CD4-positive, alpha-beta T cell treated with Interleukin-2 at 100 ng/mL for 4 hours (primary cell): ENCODE data around the gene CHST8.
"Not testable (repeated sequence)": the region's sequence is repeated elsewhere in the genome, so short reads cannot be mapped to it uniquely, and the experiment has no call there.

Experiments used
- DNase-seq: peaks from one replicate; pipeline ENCODE4 v3.0.0-alpha.2; 2020; ENCODE audit warnings: low spot score

Gene CHST8

DNA sequence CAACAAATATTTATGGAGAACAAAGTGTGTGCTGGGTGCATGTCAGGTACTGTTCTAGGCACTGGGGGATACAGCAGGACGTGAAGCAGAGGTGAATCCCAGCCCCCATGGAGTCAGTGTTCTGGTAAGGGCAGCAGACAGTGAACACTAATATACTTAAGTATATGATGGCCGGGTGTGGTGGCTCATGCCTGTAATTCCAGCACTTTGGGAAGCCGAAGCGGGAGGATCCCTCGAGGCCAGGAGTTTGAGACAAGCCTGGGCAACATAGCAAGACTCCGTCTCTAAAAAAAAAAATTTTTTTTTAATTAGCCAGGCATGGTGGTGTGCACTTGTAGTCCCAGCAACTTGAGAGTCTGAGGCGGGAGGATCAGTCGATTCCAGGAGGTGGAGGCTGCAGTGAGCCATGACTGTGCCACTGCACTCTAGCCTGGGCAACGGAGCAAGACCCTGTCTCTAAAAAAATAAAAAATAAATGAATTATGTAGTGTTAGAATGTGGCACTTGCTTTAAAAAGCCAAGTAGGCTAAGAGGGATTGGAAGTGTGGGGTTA lies 22.6 kb downstream of the CHST8 start:
- DNase-seq, result no peak

DNA sequence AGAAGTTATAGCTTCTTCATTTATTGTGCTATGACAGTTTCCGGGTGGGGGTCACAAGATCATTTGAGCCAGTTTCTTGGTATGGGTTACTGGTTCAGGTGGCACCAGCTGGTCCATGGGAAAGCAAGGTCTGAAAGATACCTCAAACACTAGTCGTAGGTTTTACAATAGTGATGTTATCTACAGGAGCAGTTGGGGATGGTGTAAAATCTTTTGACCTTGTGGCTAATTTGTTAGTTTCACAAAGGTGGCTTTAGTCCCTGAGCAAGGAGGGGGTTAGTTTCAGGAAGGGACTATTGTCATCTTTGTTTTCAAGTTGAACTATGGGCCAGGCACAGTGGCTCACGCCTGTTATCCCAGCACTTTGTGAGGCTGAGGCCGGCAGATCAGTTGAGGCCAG lies 24.6 kb downstream of the CHST8 start:
- no peak for DNase-seq

DNA sequence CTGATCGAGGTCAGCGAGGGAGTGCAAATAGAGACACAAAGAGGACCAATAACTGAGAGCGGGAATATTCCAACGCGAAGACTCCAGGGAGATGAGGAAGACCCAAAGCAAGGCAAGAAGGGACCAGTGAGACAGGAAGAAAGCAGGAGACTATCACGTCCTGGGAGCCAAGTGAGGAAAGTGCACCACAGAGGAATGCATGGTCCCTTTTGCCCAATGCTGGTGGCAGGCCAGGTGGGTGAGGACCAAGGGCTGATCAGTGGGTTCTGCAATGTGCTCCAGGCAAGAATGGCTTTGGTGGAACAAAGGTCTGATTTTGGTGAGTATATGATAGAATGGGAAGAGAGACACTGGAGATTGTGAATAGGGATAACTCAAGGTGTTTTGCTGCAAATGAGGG lies 25.4 kb downstream of the CHST8 start:
- DNase-seq, result no peak

DNA sequence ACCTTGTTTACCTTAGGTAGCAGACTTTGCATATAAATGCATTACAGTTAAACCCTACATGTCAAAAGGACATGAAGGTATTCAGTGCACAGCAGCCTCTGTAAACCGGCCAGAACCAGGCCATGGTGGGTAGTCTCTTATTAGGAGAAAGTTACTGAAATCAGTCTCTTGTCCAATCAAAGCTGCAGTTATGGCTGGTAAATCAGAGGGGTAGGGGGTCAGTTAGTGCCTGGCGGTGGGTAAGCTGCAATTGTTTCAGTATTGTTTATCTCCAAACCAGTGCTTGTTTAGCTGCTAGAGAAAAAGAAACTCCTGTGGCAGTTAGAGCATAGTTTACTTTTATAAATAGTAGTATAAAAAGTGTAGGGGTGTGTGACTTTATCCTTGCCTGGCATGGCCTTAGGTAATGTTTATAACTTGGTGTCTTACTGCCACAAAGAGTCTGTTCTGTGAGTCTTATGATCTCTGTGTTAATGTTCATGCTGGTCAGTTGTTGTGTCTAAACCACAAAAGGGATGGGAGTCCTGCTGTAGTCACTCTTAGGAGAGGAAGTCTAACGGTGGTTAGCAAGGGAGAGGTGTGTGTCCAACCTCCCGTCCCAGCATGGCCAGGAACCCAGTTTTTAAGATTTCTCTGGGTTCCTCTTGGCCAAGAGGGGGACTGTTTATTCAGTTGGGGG lies 28.0 kb downstream of the CHST8 start:
- DNase-seq, result no peak

GRCh38 chr19:33653684-33654083 lies 31.9 kb downstream of the CHST8 start:
- DNase-seq, result no peak

DNA sequence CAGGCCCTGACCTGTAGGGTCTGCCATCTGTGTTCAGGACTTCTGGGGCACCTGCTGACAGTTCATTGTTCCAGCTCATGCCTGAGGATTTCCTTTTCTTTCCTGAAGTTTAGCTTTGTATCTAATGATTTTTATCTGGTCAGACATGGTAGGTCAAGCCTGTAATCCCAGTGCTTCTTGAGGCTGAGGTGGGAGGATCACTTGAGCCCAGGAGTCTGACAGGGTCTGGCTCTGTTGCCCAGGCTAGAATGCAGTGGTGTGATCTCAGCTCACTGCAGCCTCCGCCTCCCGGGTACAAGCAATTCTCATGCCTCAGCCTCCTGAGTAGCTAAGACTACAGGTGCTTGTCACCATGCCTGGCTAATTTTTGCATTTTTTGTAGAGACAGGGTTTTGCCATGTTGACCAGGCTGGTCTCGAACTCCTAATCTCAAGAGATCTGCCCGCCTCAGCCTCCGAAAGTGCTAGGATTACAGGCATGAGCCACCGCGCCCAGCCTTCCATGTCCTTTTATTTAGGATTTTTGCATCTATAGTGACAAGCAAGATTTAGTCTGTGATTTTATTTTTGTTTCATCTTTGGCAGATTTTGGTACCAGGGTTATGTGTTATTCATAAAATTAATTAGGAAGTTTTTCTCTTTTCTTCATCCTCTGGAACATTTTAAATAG lies 33.2 kb downstream of the CHST8 start:
- DNase-seq, result no peak

DNA sequence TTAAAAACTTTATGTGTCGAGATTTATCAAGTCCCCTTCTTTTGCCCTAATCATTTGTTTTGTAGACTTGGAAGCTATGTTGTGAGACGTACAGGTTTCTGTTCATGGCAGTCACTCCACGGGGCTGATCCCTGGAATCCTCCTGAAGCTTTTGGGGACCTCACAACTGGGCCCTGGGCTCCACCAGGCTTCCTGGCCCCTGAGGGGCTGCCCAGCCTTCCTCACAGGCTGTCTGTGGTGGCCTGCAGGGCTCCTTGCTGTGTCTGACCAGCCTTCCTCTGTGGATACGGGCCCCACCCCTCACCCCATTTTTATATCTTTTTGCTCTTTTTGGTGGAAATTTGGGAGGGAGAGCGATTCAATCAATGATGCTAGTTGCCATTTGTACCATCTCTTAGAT lies 38.1 kb downstream of the CHST8 start:
- no peak for DNase-seq

- no peak for DNase-seq
Measured at GRCh38 chr19:33660410-33661124, 38.8 kb downstream of the CHST8 start.

- no peak for DNase-seq
Measured at GRCh38 chr19:33661336-33661735, 39.6 kb downstream of the CHST8 start.

DNA sequence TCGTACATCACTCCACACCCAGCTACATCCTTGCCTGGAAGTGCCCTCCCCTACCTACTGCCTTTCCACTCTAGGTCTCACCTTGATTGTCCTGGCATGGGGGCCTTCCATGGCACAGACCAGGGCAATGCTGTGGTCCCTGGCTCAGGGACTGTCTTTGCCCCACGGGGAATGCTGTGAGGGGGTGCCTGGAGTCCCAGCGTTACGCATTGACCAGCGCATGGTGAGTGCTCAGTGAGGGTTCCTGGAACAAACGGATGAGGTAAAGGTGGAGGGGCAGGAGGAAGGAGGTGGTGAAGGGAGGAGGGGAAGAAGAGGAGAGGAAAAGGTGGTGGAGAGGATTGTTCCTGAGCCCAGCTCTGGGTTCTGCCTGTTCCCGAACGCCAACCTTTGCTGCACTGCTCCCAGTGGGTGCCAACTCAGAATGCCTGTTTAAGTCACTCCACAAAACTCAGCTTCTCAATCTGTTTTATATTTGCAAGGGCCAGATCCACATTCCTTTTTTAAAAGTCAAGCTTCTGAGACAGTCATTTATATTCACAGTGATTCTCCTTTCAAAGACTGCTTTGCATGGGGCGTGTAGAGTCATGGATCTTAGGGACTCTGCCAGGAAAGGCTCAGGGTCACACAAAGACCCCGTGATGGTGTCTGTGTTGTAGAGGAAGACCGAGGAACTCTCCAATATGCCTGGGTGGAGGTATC lies 40.8 kb downstream of the CHST8 start:
- DNase-seq, result no peak

- DNase-seq, result not testable (repeated sequence)
Measured at GRCh38 chr19:33663316-33663715, 41.6 kb downstream of the CHST8 start.

DNA sequence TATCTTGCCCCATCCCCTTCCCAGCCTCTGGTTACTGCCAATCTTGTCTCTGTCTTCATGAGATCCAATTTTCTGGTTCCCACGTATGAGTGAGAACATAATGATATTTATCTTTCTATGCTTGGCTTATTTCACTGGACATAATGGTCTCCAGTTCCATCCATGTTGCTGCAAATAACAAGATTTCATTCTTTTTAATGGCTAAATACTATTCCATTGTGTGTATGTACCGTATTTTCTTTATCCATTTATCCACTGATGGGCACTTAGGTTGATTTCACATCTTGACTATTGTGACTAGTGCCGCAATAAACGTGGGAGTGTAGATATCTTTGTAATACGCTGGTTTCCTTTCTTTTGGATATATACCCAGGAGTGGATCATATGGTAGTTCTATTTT lies 43.0 kb downstream of the CHST8 start:
- DNase-seq, result no peak

DNA sequence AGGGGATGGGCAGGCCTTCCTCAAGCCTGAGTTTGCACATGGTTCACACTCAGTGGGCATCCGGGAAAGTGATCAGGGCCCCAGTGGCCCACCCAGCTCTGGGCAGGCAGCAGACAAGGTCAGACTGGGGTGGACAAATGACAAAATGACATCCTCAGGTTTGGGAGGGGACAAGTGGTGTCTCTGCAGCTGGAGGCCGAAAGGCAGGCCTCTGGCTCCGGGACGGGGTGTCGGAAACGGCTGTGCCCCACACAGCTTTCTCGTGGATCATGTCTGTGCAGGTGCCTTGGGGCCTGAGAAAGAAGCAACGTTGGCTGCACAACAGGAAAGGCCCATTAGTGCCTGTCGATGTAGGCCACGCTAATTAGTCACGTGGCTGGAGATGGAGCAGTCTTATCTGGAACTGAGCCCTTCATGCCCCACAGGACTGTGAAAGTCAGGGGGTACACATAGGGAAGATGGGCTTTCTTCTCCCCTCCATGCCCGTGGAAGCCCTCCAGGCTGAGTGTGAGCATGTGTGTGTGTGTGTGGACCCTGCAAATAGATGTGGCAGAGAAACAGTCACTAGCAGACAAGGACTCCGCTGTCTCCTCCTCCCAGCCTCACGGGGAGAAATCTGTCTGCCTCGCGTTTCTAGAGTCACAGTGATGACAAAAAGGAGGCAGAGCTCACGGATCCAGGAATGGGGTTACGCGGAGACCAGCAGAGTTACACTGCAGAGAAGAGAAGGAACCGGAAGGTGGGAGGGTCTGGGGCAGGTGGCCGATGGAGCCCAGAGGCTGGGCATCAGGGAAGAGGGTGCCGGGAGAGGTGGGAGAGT lies 44.2 kb downstream of the CHST8 start:
- DNase-seq, result no peak

DNA sequence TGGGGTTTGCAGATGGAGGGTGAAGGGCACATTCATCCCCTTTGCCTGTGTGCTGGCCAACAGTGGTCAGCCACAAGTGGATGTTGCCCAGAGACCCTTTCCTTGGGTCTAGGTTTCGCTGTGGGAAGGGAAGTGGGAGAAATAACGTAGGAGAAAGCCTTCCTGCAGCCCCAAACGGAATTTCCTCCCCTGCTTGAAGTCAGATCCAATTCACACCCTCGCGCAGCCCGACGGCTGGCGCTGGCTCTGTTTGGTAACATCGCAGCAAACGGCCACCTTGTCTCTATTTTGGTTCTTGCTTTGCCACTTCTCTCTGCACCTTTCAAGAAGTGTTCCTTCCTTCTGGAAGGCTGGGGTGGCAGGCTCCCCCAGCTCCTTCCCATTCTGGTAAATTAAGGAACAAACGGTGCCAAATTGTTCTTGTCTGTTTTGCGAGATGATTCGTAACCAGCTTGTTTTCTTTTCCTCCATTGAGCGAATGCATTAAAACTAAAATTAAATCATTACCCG lies 45.4 kb downstream of the CHST8 start:
- DNase-seq, result no peak

GRCh38 chr19:33667881-33668280 lies 46.1 kb downstream of the CHST8 start:
- DNase-seq, result no peak

DNA sequence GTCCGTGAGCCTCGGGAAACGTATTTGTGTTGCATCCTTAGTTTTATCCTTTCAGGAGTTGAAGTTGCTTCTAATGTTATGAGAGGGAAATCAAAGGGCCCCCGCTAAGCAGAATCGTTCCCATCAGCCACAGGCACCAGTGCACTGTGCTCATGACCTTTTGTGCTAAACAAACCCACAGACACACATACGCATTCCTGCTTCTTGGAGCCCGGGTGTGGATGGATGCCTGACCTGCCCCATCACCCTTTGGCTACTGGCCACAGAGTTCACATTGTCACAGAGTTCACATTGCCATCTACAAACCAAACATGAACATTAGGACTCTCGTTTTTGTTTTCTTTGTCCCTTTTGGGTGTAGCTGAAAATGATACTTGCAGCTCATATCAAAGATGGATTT lies 47.2 kb downstream of the CHST8 start:
- no peak for DNase-seq

DNA sequence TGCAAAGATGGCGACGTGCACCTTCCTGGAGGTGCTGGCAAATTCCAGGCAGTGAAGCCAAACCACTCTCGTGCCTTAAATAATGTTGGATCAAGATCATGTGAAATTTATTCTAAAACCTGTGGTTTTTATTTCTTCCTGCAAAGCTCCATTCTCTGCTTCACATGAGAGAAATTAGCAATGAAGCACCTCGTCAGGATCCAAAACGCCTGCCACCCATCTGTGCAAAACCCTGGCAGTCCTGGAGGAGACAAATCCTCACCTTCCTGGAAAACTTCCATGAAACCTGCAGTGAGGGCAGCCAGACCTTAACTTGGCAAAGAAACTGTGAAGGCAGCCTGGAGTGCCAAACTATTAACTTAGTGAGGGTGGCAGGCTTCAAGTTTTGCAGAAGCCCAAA lies 47.6 kb downstream of the CHST8 start:
- DNase-seq, result no peak

DNA sequence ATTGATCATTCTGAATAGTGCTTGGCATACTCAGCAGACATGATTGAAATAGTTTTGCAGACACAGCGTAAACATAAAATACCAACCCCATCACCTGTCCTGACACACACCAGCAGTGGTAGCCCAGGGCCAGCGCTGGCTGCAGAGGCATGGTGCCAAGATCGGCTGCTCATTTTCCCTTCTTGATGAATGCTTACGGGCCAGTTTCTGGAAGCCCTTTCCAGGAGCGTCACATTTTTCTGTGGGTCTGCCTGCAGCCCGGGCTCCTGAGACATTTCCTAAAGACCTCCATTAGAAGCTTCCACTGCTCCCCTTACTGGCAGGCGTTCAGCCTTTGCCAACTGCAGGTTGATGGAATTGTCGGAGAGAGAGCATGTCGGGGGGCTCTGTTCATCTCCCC lies 48.6 kb downstream of the CHST8 start:
- no peak for DNase-seq

DNA sequence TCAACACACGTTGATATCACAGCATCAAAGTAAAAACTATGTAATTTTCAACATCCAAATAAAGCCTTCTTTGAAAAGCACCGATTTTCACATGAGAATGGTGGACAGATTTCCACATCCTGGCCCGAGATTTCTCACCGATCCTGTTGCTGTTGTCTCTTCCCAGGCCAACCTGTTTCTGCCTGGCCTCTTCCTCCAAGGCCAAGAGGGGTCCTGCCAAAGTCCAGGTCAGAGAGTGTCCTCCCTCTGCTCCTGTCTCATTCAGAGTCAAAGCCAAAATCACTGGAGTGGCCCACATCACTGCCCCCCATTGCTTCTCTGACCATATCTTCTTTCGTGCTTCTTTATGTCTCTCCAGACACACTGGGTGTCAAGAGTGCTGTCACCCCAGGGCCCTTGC lies 49.5 kb downstream of the CHST8 start:
- no peak for DNase-seq

DNA sequence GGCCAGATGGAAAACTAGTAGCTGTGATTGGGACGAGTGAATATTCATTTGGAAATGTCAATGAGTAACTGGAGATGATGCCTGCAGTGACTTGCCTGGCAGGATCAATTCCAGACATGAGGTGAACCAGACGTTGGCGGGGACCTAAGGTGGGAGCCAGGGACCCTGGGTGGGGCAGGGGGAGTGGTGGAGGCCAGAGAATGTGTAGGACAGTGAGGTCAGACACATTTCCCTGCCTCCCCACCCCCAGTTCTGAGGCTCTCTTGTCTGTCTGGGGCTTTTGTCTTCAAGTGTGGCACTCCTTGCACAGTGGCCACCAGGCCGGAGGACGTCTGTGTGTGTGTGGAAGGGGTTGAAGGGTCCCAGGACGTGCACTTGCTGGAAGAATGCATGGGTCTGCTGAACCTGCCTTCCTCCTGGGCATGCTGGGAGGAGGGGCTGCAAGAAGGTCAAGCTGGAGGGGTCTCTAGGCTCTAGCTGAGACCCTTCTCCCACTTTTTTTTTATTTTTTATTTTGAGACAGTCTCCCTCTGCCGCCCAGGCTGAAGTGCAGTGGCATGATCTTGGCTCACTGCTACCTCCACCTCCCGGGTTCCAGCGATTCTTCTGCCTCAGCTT lies 51.6 kb downstream of the CHST8 start:
- no peak for DNase-seq
